Measurements from ENCODE around the gene CHD6.

Gene CHD6

DNA sequence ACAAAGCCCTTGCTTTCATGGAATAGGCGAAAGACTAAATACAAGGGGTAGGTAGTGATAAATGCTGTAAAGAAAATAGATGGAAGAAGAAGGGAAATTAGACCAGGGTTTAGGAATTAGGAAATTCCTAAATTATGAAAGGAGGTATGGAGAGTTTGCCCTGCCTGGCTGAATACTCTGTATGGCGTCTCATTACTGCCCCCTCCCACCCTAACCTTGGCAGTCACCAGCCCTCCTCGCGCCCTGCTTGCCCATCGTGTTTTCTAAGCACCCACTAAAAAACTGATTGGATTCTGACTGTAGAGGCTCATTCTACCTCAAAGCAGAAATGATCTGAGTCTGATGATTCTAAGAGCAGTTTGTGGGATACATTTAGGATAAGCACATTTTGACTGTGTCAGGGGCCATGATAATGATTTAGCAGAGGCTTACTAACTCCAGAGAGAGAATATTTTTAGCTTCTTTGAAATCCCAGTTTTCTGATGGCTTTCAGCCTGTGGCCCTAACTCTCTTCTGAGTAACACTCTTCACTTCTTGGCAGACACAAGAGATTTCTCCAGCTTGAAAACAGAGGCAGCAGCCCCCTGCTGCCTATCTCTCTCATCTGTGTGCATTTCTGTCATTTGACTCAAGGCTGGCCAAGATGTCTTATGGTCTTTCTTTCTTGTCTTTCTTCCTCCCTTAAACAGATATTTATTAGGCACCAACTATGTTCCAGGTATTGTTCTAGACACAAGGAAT, 1.4 kb upstream of the CHD6 start:
- no peak for DNase-seq (ENCODE audit: insufficient read length)
- no peak for TF ChIP-seq POLR2AphosphoS5 (IDR thresholded peaks at IDR 0.05; ENCODE audit: low read depth, low read length)
- no peak for TF ChIP-seq TAF1 (IDR thresholded peaks at IDR 0.05; ENCODE audit: borderline replicate concordance, low read depth, low read length)
- no peak for TF ChIP-seq POLR2A (IDR thresholded peaks at IDR 0.05; ENCODE audit: low read depth, low read length)
- FAIRE-seq, result no peak

DNA sequence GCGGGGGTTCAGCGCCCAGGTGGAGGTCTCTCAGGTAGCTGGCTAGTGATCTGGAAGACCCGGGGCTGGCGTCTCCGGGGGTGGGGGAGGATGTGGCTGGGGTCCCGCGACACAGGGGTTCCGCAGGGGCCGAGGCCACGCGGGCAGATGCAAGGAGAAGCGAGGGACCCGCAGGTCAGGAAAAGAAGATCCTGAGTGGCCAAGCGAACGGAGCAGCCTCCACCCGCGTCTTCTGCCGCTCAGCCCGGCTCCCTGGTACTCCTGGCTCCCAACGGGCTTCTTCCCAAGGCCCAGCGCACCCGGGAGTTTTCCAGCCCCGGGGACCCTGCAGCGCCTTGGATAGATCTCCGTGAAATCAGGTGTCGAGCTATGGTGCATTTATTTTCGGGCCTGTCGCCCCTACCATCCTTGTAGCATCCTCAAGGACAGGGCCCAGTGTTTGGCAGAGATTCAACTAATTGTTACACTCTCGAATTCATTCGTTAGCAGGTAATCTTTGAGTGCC, 682 bp upstream of the CHD6 start:
- DNase-seq (ENCODE audit: insufficient read length) (no peak), FAIRE-seq (no peak)
- TF ChIP-seq TAF1 (IDR thresholded peaks at IDR 0.05; ENCODE audit: borderline replicate concordance, low read depth, low read length) (no peak), POLR2AphosphoS5 (IDR thresholded peaks at IDR 0.05; ENCODE audit: low read depth, low read length) (no peak), POLR2A (IDR thresholded peaks at IDR 0.05; ENCODE audit: low read depth, low read length) (no peak)

DNA sequence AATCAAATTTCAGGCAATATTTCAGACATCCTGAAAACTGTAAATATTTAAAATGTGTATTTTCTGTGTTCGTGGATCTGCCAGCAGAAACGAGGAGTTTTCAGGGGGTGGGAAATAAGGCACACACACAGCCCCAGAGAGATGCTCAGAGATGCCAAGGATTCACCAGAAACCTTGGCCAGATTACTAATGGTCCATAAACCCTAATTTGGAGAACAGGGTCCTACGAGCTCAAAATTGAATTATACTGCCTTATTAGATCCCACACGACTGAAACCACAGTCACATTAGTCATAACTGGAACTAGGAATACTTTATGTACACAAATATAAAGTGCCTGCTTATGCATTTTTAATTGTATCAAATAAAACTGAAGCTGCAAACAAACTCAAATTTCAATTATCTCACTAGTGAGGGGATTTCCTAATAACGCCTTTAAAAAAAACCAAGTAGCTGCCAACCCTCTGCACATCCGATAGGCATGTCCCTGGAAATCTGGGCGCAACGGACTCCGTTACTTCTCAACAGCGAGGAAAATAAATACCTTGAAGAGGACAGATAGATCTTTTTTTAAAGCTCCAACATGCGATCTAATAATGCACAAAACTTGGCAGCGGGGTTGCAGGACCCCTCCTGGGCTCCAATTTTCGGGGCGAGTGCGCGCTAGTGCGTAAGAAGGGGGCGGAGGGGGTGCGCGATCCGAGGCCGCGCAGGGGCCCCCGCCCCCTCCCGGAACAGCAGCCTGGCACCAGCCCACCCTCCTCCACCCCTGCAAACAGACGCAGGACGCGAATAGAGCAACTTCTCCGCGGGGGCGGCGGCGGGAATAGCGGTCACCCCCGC, 897 bp downstream of the CHD6 start:
- peak; percentile 24 for FAIRE-seq
- DNase-seq (ENCODE audit: insufficient read length), result peak; percentile 36
- TF ChIP-seq POLR2AphosphoS5 (IDR thresholded peaks at IDR 0.05; ENCODE audit: low read depth, low read length) (no peak), TAF1 (IDR thresholded peaks at IDR 0.05; ENCODE audit: borderline replicate concordance, low read depth, low read length) (no peak), POLR2A (IDR thresholded peaks at IDR 0.05; ENCODE audit: low read depth, low read length) (no peak)

DNA sequence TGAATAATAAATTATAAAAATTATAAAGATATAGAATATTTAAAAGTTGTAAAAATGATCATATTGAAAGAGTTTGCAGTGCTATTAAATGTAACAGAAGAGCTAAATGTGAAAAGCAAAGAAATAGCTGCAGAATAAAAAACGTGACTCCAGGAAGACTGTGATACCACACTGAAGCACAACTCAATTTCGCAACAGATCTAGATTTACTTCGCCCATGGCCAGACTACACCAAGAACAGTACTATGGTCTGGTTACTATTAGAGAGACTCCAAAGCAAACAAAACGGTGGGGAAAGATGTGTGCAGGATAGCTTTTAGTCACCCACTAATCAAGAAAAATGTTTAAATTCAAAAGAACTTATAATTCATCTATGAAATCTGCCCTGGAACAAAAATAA, 1.9 kb downstream of the CHD6 start:
- TF ChIP-seq POLR2AphosphoS5 (IDR thresholded peaks at IDR 0.05; ENCODE audit: low read depth, low read length), result no peak
- TF ChIP-seq POLR2A (IDR thresholded peaks at IDR 0.05; ENCODE audit: low read depth, low read length), result no peak
- no peak for TF ChIP-seq TAF1 (IDR thresholded peaks at IDR 0.05; ENCODE audit: borderline replicate concordance, low read depth, low read length)
- DNase-seq (ENCODE audit: insufficient read length) (no peak), FAIRE-seq (no peak)

DNA sequence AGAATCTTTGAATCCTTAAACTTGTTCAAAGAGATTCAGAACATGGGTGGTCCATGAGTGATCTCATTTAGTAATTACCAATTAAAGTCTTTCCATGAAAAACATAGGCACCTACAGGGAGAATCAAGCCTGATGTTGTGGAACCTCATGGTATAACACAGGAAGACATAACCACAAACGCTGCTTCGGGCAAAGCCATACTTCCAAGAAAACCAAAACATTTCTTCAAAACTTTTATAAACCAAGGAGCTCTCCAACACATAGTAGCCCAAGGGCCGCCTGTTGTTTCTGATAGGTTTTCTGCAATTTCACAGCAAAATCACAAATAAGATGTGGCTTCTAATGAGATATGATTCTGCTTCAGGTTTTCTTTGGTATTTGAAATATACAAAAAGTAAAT, 2.5 kb downstream of the CHD6 start:
- TF ChIP-seq POLR2AphosphoS5 (IDR thresholded peaks at IDR 0.05; ENCODE audit: low read depth, low read length) (no peak), POLR2A (IDR thresholded peaks at IDR 0.05; ENCODE audit: low read depth, low read length) (no peak), TAF1 (IDR thresholded peaks at IDR 0.05; ENCODE audit: borderline replicate concordance, low read depth, low read length) (no peak)
- FAIRE-seq (no peak), DNase-seq (ENCODE audit: insufficient read length) (no peak)

DNA sequence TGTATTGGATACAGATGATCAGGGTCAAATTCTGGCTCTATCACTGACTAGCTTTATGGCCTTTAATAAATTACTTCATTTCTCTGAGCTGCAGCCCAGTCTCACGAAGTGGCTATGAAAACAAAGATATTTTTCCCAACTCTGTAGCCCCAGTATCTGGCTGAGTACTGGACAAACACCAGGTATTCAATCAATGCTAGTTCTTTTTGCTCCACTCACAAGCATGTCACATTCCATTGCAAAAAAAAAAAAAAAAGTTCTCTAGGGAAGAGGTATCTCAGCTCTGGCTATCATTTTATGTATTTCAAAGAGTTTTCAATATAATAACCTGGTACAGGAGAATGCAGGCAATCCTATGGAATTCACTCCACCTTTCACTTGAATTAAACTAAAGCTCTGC, 3.1 kb downstream of the CHD6 start:
- FAIRE-seq (no peak), DNase-seq (ENCODE audit: insufficient read length) (no peak)
- TF ChIP-seq POLR2A (IDR thresholded peaks at IDR 0.05; ENCODE audit: low read depth, low read length), result no peak
- no peak for TF ChIP-seq POLR2AphosphoS5 (IDR thresholded peaks at IDR 0.05; ENCODE audit: low read depth, low read length)
- TF ChIP-seq TAF1 (IDR thresholded peaks at IDR 0.05; ENCODE audit: borderline replicate concordance, low read depth, low read length), result no peak

DNA sequence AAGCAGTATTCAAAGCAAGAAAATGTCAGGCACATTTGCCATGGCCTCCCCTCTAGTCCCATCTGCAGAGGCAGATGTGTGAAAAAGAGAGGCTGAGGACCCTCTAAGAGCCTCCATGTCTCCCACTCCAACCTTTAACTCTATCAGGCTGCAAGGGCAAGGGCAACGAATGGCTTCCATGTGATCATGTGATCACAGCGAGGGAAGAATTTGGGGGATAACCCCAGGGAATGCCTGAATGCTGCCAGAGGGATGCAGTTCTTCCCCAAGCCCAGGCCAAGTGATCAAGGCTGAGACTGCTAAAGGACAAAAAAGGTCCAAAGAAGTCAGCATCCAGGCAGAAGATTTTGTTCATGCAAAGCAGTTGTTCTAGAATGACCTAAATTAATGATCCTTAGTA, 4.9 kb downstream of the CHD6 start:
- TF ChIP-seq TAF1 (IDR thresholded peaks at IDR 0.05; ENCODE audit: borderline replicate concordance, low read depth, low read length) (no peak), POLR2A (IDR thresholded peaks at IDR 0.05; ENCODE audit: low read depth, low read length) (no peak), POLR2AphosphoS5 (IDR thresholded peaks at IDR 0.05; ENCODE audit: low read depth, low read length) (no peak)
- no peak for DNase-seq (ENCODE audit: insufficient read length)
- no peak for FAIRE-seq

DNA sequence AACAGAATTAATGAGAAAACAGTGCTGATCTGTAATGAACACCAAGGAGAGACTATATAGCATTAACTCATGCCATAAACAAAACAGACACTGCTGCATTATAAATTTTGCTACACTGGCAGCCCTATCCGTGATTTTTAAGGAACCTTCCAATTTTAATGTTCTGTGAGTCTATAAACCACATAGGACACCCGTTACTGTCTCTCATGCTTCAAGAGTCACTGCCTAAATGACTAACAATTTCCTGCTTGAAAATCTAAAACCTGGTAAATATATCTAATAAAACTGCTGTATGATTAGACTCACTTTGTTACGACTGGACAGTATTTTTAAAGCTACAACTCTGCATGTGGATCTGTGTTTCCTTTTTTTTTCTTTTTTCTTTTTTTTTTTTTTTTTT, 8.7 kb downstream of the CHD6 start:
- no peak for TF ChIP-seq POLR2A (IDR thresholded peaks at IDR 0.05; ENCODE audit: low read depth, low read length)
- TF ChIP-seq POLR2AphosphoS5 (IDR thresholded peaks at IDR 0.05; ENCODE audit: low read depth, low read length), result no peak
- no peak for TF ChIP-seq TAF1 (IDR thresholded peaks at IDR 0.05; ENCODE audit: borderline replicate concordance, low read depth, low read length)
- DNase-seq (ENCODE audit: insufficient read length) (no peak), FAIRE-seq (no peak)

DNA sequence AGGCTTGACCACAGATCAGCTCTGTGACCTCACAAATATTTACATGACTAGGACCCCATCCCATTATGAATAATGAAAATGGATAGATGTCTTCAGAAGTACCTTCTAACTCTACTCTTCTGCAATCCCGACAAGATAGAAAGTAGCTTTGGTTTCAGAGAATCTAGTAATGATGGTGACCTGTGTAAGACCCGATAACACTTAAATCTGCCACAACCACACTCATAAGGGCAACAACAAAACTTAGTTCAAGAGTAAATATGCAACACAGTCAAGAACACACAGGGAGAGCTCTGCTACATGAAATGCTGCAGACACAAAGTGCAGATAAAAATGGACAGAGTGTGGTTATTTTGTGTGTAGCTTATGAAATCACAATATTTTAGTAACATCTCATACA, 9.6 kb downstream of the CHD6 start:
- DNase-seq (ENCODE audit: insufficient read length) (no peak), FAIRE-seq (no peak)
- TF ChIP-seq POLR2A (IDR thresholded peaks at IDR 0.05; ENCODE audit: low read depth, low read length), result no peak

DNA sequence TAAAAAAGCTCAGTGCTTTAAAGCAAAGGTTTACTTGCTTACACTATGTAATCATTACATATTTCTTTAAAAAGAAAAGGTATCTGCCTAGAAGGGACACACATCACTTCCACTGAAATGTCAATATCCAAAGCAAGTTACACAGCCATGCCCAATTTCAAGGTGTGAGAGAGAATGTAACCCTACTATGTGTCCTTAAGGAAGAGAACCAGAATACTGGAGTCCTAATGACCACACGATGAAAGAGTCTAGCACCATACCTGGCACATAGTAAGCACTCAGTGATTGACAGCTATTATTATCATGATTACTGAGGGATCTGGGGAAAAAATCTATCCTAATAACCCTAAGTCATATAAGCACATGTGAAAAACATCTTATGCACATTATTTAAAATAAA, 10.4 kb downstream of the CHD6 start:
- DNase-seq (ENCODE audit: insufficient read length) (no peak), FAIRE-seq (no peak)
- TF ChIP-seq POLR2A (IDR thresholded peaks at IDR 0.05; ENCODE audit: low read depth, low read length) (no peak), POLR2AphosphoS5 (IDR thresholded peaks at IDR 0.05; ENCODE audit: low read depth, low read length) (no peak), TAF1 (IDR thresholded peaks at IDR 0.05; ENCODE audit: borderline replicate concordance, low read depth, low read length) (no peak)

DNA sequence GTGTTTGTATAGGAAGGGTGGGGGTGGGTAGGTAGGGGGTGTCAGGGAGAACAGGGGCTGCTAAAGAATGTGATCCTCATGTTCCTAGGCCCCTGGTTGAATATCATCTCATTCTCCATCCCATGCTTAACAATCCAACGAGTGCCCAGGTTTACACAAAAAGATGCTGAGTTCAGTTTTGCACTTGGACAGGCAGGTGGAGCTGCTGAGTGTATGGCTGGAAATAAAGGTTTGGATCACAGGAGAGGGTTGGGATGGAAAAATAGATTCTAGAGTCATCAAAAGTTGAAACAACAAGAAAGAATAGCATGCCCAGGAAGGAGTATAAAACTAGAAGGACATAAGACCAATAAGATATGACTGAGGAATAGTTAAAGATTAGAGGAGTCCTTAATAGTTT, 14.2 kb downstream of the CHD6 start:
- TF ChIP-seq POLR2A (IDR thresholded peaks at IDR 0.05; ENCODE audit: low read depth, low read length) (no peak), POLR2AphosphoS5 (IDR thresholded peaks at IDR 0.05; ENCODE audit: low read depth, low read length) (no peak), TAF1 (IDR thresholded peaks at IDR 0.05; ENCODE audit: borderline replicate concordance, low read depth, low read length) (no peak)
- FAIRE-seq, result no peak

DNA sequence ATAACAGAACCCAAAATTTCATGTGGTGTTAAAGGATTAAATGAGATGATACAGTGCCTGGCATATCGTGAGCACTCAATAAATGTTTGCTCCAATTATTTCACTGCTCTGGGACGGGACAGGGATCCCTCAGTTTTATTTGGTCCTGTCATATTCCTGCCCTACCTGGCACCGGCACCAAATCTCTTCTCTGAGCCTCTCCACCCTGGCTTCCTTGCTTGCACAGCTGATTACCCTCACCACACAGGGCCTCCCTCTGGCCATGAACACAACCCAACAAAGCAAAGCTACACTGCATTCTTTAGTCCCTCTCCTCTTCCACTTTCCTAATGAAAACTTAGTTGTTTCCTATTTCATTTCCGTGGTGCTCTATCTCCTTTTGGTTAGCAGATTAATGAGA, 16.4 kb downstream of the CHD6 start:
- DNase-seq (ENCODE audit: insufficient read length), result no peak
- TF ChIP-seq TAF1 (IDR thresholded peaks at IDR 0.05; ENCODE audit: borderline replicate concordance, low read depth, low read length) (no peak), POLR2AphosphoS5 (IDR thresholded peaks at IDR 0.05; ENCODE audit: low read depth, low read length) (no peak), POLR2A (IDR thresholded peaks at IDR 0.05; ENCODE audit: low read depth, low read length) (no peak)
- no peak for FAIRE-seq

More for the DNA sequence above, 14.2 kb downstream of the CHD6 start:
- DNase-seq (ENCODE audit: insufficient read length), result no peak

Data from GM12892 (cell line).